Neural progenitor cell (in vitro differentiated cells): ENCODE measurements around the gene MAP3K3. TPM values are rescaled to one million over a fixed set of nuclear protein-coding genes. Genes with fewer than 3 reads are reported as not detected.

Experiments
- DNase-seq: peaks from one replicate; pipeline ENCODE4 v3.0.0-alpha.2; 2016; ENCODE audit warnings: low spot score
- H2AFZ ChIP-seq: fragments of 200-600 bp; sonication (generic); replicated peaks from 2 replicates; pipeline ENCODE4 v1.6.1; 2016; ENCODE audit warnings: antibody characterized with exemption
- H3F3A ChIP-seq: fragments of 200-600 bp; sonication (generic); 2 replicates; pipeline ENCODE4 v1.6.1; 2016; ENCODE audit warnings: antibody characterized with exemption, low read depth
- H3K27ac ChIP-seq: fragments of 200-600 bp; sonication (generic); 2 replicates; pipeline ENCODE4 v1.5.1; 2016; ENCODE audit warnings: mild to moderate bottlenecking
- H3K27me3 ChIP-seq: fragments of 200-600 bp; sonication (generic); 2 replicates; pipeline ENCODE4 v1.6.1; 2016; ENCODE audit warnings: mild to moderate bottlenecking, moderate library complexity
- H3K36me3 ChIP-seq: fragments of 200-600 bp; sonication (generic); 2 replicates; pipeline ENCODE4 v1.5.1; 2016
- H3K4me1 ChIP-seq: fragments of 200-600 bp; sonication (generic); 2 replicates; pipeline ENCODE4 v1.6.1; 2016; ENCODE audit warnings: mixed run types
- H3K4me2 ChIP-seq: fragments of 200-600 bp; sonication (generic); 2 replicates; pipeline ENCODE4 v1.6.1; 2016
- H3K4me3 ChIP-seq: fragments of 200-600 bp; sonication (generic); 2 replicates; pipeline ENCODE4 v1.5.1; 2016
- H3K79me2 ChIP-seq: fragments of 200-600 bp; sonication (generic); 2 replicates; pipeline ENCODE4 v1.6.1; 2016; ENCODE audit warnings: low read depth
- H3K9ac ChIP-seq: fragments of 200-600 bp; sonication (generic); 2 replicates; pipeline ENCODE4 v1.6.1; 2016
- H3K9me3 ChIP-seq: fragments of 200-600 bp; sonication (generic); 2 replicates; pipeline ENCODE4 v1.5.1; 2016; ENCODE audit warnings: low read depth
- H4K20me1 ChIP-seq: fragments of 200-600 bp; sonication (generic); 2 replicates; pipeline ENCODE4 v1.6.1; 2016; ENCODE audit warnings: low read depth
- H3K27ac Mint-ChIP-seq: 3 replicates; pipeline ENCODE4 v1.8.0; 2021; ENCODE audit warnings: mixed read lengths
- H3K27me3 Mint-ChIP-seq: 2 replicates; pipeline ENCODE4 v1.8.0; 2022; ENCODE audit warnings: low read depth, mild to moderate bottlenecking, inconsistent platforms, moderate library complexity, mixed read lengths; ENCODE audit not compliant: insufficient read depth
- H3K36me3 Mint-ChIP-seq: 3 replicates; pipeline ENCODE4 v1.8.0; 2021; ENCODE audit warnings: mixed read lengths
- H3K4me1 Mint-ChIP-seq: 3 replicates; pipeline ENCODE4 v1.8.0; 2021; ENCODE audit warnings: mixed read lengths
- H3K4me3 Mint-ChIP-seq: 3 replicates; pipeline ENCODE4 v1.8.0; 2021; ENCODE audit warnings: mild to moderate bottlenecking, moderate library complexity, mixed read lengths
- H3K9me3 Mint-ChIP-seq: 3 replicates; pipeline ENCODE4 v1.8.0; 2020; ENCODE audit warnings: mixed read lengths
- EZH2 ChIP-seq: fragments of 200-600 bp; sonication (generic); IDR thresholded peaks from 2 replicates; pipeline ENCODE4 v1.6.1; 2017; ENCODE audit warnings: antibody characterized with exemption, mild to moderate bottlenecking, moderate library complexity
- EZH2phosphoT487 ChIP-seq: fragments of 200-600 bp; sonication (generic); IDR thresholded peaks from 2 replicates; pipeline ENCODE4 v1.6.1; 2017; ENCODE audit warnings: antibody characterized with exemption
- total RNA-seq: library from RNA; depleted of rRNA; stranded (reverse); fragments of >200 nt; gene quantifications from 2 replicates; pipeline ENCODE4 v1.2.3, GENCODE V29; 2015; ENCODE audit warnings: low replicate concordance
- TF ChIP-seq, protein P1 (sequence below): fragments of 200-600 bp; sonication (generic); IDR thresholded peaks from 2 replicates; pipeline ENCODE4 v1.5.1; 2017; ENCODE audit warnings: antibody characterized with exemption, mild to moderate bottlenecking

The MAP3K3 gene
- total RNA-seq, 1 donor from 2014 or later, result 21.6 TPM

DNA sequence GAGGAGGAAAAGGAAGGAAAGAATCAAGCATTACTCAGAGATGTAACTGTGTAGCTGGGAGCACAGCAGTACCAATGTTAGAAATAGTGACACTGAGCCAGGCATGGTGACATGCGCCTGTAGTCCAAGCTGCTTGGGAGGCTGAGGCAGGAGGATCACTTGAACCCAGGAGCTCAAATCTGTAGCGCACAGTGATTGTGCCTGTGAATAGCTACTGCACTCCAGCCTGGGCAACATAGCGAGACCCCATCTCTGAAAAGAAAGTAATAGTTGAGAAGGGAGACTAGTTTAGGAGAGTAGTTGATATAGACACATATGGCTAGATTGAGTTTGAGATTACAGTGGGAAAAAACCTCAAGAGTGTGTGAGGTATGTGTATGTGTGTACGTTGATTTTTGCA is 17.8 kb downstream of the MAP3K3 start:
- DNase-seq, result no peak
- Histone ChIP-seq H3K4me1 (no peaks in the 10 kb centered on the region), H3K9me3 (no peaks in the 10 kb centered on the region), H3F3A (no peaks in the 10 kb centered on the region), H3K36me3 (no peaks in the 10 kb centered on the region), H3K27ac (no peak overlapping the region), H4K20me1 (peaks cover 3% of the 10 kb centered on the region), H3K9ac (no peak overlapping the region), H3K79me2 (no peaks in the 10 kb centered on the region), H3K4me2 (no peak overlapping the region), H2AFZ (no peak overlapping the region), H3K4me3 (no peak overlapping the region), H3K27me3 (no peaks in the 10 kb centered on the region)
- H3K4me3 Mint-ChIP-seq, result no peak overlapping the region
- no peak overlapping the region for H3K27ac Mint-ChIP-seq
- TF ChIP-seq, protein P1, sequence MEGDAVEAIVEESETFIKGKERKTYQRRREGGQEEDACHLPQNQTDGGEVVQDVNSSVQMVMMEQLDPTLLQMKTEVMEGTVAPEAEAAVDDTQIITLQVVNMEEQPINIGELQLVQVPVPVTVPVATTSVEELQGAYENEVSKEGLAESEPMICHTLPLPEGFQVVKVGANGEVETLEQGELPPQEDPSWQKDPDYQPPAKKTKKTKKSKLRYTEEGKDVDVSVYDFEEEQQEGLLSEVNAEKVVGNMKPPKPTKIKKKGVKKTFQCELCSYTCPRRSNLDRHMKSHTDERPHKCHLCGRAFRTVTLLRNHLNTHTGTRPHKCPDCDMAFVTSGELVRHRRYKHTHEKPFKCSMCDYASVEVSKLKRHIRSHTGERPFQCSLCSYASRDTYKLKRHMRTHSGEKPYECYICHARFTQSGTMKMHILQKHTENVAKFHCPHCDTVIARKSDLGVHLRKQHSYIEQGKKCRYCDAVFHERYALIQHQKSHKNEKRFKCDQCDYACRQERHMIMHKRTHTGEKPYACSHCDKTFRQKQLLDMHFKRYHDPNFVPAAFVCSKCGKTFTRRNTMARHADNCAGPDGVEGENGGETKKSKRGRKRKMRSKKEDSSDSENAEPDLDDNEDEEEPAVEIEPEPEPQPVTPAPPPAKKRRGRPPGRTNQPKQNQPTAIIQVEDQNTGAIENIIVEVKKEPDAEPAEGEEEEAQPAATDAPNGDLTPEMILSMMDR, result no peak
- peaks cover 2% of the 10 kb centered on the region for H3K27me3 Mint-ChIP-seq
- H3K9me3 Mint-ChIP-seq, result no peaks in the 10 kb centered on the region
- no peaks in the 10 kb centered on the region for H3K4me1 Mint-ChIP-seq
- peaks cover 4% of the 10 kb centered on the region for H3K36me3 Mint-ChIP-seq

DNA sequence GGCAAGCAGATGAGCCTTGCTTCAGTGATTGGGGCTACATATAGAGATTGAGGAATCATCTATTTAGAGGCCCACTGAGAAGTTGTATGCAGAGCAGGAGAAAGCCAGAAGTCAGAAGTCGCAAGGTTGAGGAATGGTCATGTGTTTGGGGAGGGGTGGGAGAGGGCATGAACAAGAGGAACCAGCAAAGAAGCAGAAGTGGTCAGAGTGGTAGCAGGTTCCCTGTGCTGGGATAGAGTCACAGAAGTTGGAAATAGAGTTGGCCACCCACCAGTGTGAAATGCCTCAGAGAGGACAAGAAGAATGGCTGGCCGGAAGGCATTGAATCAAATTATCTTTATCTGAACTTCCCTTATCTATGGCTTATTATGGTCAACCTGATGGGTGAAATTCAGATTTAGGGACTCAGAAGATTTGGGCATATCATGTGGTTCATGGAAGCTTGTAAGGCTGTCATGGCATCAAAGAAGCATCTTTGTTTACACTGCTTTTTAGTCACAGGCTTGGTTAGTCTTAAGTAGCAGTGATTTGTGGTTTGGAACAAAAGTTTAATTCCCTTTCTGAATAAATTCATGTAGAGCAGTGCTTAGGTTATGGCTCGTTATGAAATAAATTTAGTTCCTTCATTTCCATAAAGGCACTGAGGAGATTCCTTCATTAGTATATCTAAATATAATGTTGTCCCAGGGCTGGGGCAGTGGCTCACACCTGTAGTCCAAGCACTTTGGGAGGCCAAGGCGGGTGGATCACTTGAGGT is 19.7 kb downstream of the MAP3K3 start:
- no peaks in the 10 kb centered on the region for H3K27me3 ChIP-seq

DNA sequence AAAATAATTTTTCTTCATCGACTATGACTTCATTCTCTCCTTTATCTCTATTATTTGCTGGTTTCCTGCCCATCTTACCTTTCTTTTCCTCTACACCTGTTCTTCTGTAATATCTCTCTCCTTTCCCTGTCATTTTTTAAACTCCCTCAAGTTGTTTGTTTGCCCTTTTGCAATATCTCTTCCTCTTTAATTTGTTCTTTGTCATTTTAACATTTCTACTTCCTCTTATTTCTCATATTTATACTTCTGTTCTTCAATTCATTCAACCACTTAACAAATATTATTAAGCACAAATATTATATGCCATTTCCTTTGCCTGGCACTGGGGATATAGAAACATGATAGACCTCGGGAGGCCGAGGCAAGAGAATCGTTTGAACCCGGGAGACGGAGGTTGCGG is 22.6 kb downstream of the MAP3K3 start:
- TF ChIP-seq EZH2phosphoT487, result no peak
- TF ChIP-seq, protein P1, result no peak
- TF ChIP-seq EZH2, result no peak
- no peak overlapping the region for H2AFZ ChIP-seq
- no peak for DNase-seq
- no peak overlapping the region for H3K4me2 ChIP-seq
- H3K4me3 Mint-ChIP-seq, result no peak overlapping the region
- no peaks in the 10 kb centered on the region for H3K27me3 Mint-ChIP-seq
- H3K79me2 ChIP-seq, result no peaks in the 10 kb centered on the region
- H3K4me1 Mint-ChIP-seq, result no peaks in the 10 kb centered on the region
- no peaks in the 10 kb centered on the region for H3K27me3 ChIP-seq
- H3K4me3 ChIP-seq, result no peak overlapping the region
- peaks cover 3% of the 10 kb centered on the region for H4K20me1 ChIP-seq
- no peaks in the 10 kb centered on the region for H3K36me3 ChIP-seq
- no peaks in the 10 kb centered on the region for H3K9me3 ChIP-seq
- H3K9me3 Mint-ChIP-seq, result no peaks in the 10 kb centered on the region
- H3K9ac ChIP-seq, result no peak overlapping the region
- no peak overlapping the region for H3K27ac Mint-ChIP-seq
- no peak overlapping the region for H3K27ac ChIP-seq
- H3K36me3 Mint-ChIP-seq, result peaks cover 3% of the 10 kb centered on the region
- peaks cover 7% of the 10 kb centered on the region for H3F3A ChIP-seq
- H3K4me1 ChIP-seq, result peaks cover 7% of the 10 kb centered on the region

More for the DNA sequence above, 19.7 kb downstream of the MAP3K3 start:
- Histone ChIP-seq H3K9ac (no peak overlapping the region), H3K4me1 (no peaks in the 10 kb centered on the region), H3K27ac (no peak overlapping the region), H3F3A (no peaks in the 10 kb centered on the region), H3K4me2 (no peak overlapping the region), H2AFZ (no peak overlapping the region), H3K9me3 (no peaks in the 10 kb centered on the region), H3K36me3 (no peaks in the 10 kb centered on the region), H3K79me2 (no peaks in the 10 kb centered on the region), H4K20me1 (peaks cover 3% of the 10 kb centered on the region), H3K4me3 (no peak overlapping the region)
- no peak for TF ChIP-seq EZH2phosphoT487
- no peak for TF ChIP-seq EZH2
- TF ChIP-seq, protein P1, result no peak
- H3K27ac Mint-ChIP-seq, result peak overlapping the region; percentile 63
- H3K9me3 Mint-ChIP-seq, result no peaks in the 10 kb centered on the region
- H3K4me3 Mint-ChIP-seq, result no peak overlapping the region
- H3K27me3 Mint-ChIP-seq, result no peaks in the 10 kb centered on the region
- H3K36me3 Mint-ChIP-seq, result peaks cover under 1% of the 10 kb centered on the region
- no peaks in the 10 kb centered on the region for H3K4me1 Mint-ChIP-seq
- DNase-seq, result no peak
